ENCODE data around the gene INTS7. TPM values are rescaled to one million over a fixed set of nuclear protein-coding genes. Genes with fewer than 3 reads are reported as not detected.

INTS7 gene
- total RNA-seq, 1 donor from 2014 or later = 8.9 TPM

GRCh38 chr1:211975152-211975941 lies 60.0 kb downstream of the INTS7 start:
- Mint-ChIP-seq H3K36me3 (ENCODE audit: low read depth, unreplicated experiment) (no peaks in the 10 kb centered on the region), H3K27me3 (ENCODE audit: unreplicated experiment) (no peaks in the 10 kb centered on the region), H3K4me3 (ENCODE audit: unreplicated experiment) (no peak overlapping the region), H3K9me3 (ENCODE audit: unreplicated experiment) (no peaks in the 10 kb centered on the region), H3K4me1 (ENCODE audit: unreplicated experiment) (no peaks in the 10 kb centered on the region), H3K27ac (ENCODE audit: unreplicated experiment) (no peak overlapping the region)
- no peak for TF ChIP-seq CTCF (IDR thresholded peaks at IDR 0.05; ENCODE audit: unreplicated experiment)
- DNase-seq (ENCODE audit: low spot score) = no peak

- H3K4me3 Mint-ChIP-seq (ENCODE audit: unreplicated experiment) = no peak overlapping the region
- TF ChIP-seq CTCF (IDR thresholded peaks at IDR 0.05; ENCODE audit: unreplicated experiment) = no peak
- no peaks in the 10 kb centered on the region for H3K4me1 Mint-ChIP-seq (ENCODE audit: unreplicated experiment)
- H3K27me3 Mint-ChIP-seq (ENCODE audit: unreplicated experiment) = no peaks in the 10 kb centered on the region
- DNase-seq (ENCODE audit: low spot score) = no peak
- H3K27ac Mint-ChIP-seq (ENCODE audit: unreplicated experiment) = no peak overlapping the region
- H3K36me3 Mint-ChIP-seq (ENCODE audit: low read depth, unreplicated experiment) = no peaks in the 10 kb centered on the region
- H3K9me3 Mint-ChIP-seq (ENCODE audit: unreplicated experiment) = no peaks in the 10 kb centered on the region
Measured at GRCh38 chr1:211973541-211973940, 61.8 kb downstream of the INTS7 start.

GRCh38 chr1:211968200-211968834 lies 67.0 kb downstream of the INTS7 start:
- Mint-ChIP-seq H3K36me3 (ENCODE audit: low read depth, unreplicated experiment) (peaks cover 6% of the 10 kb centered on the region), H3K27me3 (ENCODE audit: unreplicated experiment) (no peaks in the 10 kb centered on the region), H3K4me1 (ENCODE audit: unreplicated experiment) (no peaks in the 10 kb centered on the region), H3K27ac (ENCODE audit: unreplicated experiment) (no peak overlapping the region), H3K4me3 (ENCODE audit: unreplicated experiment) (no peak overlapping the region), H3K9me3 (ENCODE audit: unreplicated experiment) (no peaks in the 10 kb centered on the region)
- no peak for TF ChIP-seq CTCF (IDR thresholded peaks at IDR 0.05; ENCODE audit: unreplicated experiment)
- DNase-seq (ENCODE audit: low spot score) = no peak

GRCh38 chr1:211967704-211968103 lies 67.7 kb downstream of the INTS7 start:
- no peak overlapping the region for H3K4me3 Mint-ChIP-seq (ENCODE audit: unreplicated experiment)
- H3K36me3 Mint-ChIP-seq (ENCODE audit: low read depth, unreplicated experiment) = peaks cover 6% of the 10 kb centered on the region
- H3K27me3 Mint-ChIP-seq (ENCODE audit: unreplicated experiment) = no peaks in the 10 kb centered on the region
- DNase-seq (ENCODE audit: low spot score) = no peak
- no peak overlapping the region for H3K27ac Mint-ChIP-seq (ENCODE audit: unreplicated experiment)
- H3K9me3 Mint-ChIP-seq (ENCODE audit: unreplicated experiment) = no peaks in the 10 kb centered on the region
- no peak for TF ChIP-seq CTCF (IDR thresholded peaks at IDR 0.05; ENCODE audit: unreplicated experiment)
- H3K4me1 Mint-ChIP-seq (ENCODE audit: unreplicated experiment) = no peaks in the 10 kb centered on the region

Measured in endothelial cell (in vitro differentiated cells).